CD4-positive, alpha-beta T cell (primary cell): ENCODE data around the gene RAB6A. TPM values are rescaled to one million over a fixed set of nuclear protein-coding genes. Genes with fewer than 3 reads are reported as not detected.
"Not testable (repeated sequence)": the region's sequence is repeated elsewhere in the genome, so short reads cannot be mapped to it uniquely, and the experiment has no call there.

Source experiments
- ATAC-seq: fragments of 200-7000 bp; cut with Tn5 transposase; one replicate; pipeline ENCODE4 v1.10.0; 2022; ENCODE audit warnings: mild to moderate bottlenecking; ENCODE audit not compliant: poor library complexity
- CTCF ChIA-PET: fragments of 350-600 bp; sonication (Branson Sonifier 250); formaldehyde crosslinking; loops from one replicate; lab custom pipeline; 2021; ENCODE audit warnings: antibody characterized with exemption, inconsistent platforms; lab: Charles Lee
- POLR2A ChIA-PET: fragments of 350-600 bp; sonication (Branson Sonifier 250); formaldehyde crosslinking; loops from one replicate; lab custom pipeline; 2021; ENCODE audit warnings: antibody characterized with exemption, inconsistent platforms; lab: Charles Lee
- DNase-seq, 14 experiments: peaks; one replicate each; pipeline ENCODE4 v3.0.0-alpha.2; 2013 to 2020; ENCODE audit warnings: mixed read lengths in 2 of 14
- H3K27ac ChIP-seq, 2 donors: one replicate each; pipeline versions ENCODE4 v1.5.1 to v1.7.0; 2013; ENCODE audit warnings: low read length in 2 of 2, low read depth in 1 of 2, mild to moderate bottlenecking in 1 of 2
- H3K27me3 ChIP-seq, 2 experiments: 1 replicate in 1 of 2; 2 replicates in 1 of 2; pipeline versions ENCODE4 v1.6.1 to v1.7.0; 2013; ENCODE audit warnings: low read length in 2 of 2, control low read depth in 1 of 2, mild to moderate bottlenecking in 1 of 2, moderate library complexity in 1 of 2; ENCODE audit not compliant: insufficient read depth in 2 of 2, control insufficient read depth in 1 of 2
- H3K36me3 ChIP-seq: one replicate; pipeline ENCODE4 v1.6.1; 2013; ENCODE audit warnings: low read length, control low read depth; ENCODE audit not compliant: insufficient read depth
- H3K4me1 ChIP-seq: one replicate; pipeline ENCODE4 v1.6.1; 2013; ENCODE audit warnings: low read length, control low read depth; ENCODE audit not compliant: insufficient read depth
- H3K4me3 ChIP-seq: one replicate; pipeline ENCODE4 v1.5.1; 2013; ENCODE audit warnings: mild to moderate bottlenecking, low read length, moderate library complexity
- H3K9me3 ChIP-seq, 2 experiments: 1 replicate in 1 of 2; 2 replicates in 1 of 2; pipeline versions ENCODE4 v1.6.1 to v1.7.0; 2013; ENCODE audit warnings: low read length in 2 of 2, mild to moderate bottlenecking in 2 of 2, control low read depth in 1 of 2, moderate library complexity in 1 of 2; ENCODE audit not compliant: control insufficient read depth in 1 of 2, insufficient read depth in 1 of 2
- H3K27ac Mint-ChIP-seq: one replicate; pipeline ENCODE4 v1.8.0; 2020; ENCODE audit warnings: mixed read lengths
- H3K27me3 Mint-ChIP-seq: one replicate; pipeline ENCODE4 v1.8.0; 2021; ENCODE audit warnings: mixed read lengths
- H3K36me3 Mint-ChIP-seq: one replicate; pipeline ENCODE4 v1.8.0; 2021; ENCODE audit warnings: low read depth, mixed read lengths
- H3K4me1 Mint-ChIP-seq: one replicate; pipeline ENCODE4 v1.8.0; 2021; ENCODE audit warnings: low read depth, mixed read lengths
- H3K4me3 Mint-ChIP-seq: one replicate; pipeline ENCODE4 v1.8.0; 2020; ENCODE audit warnings: mild to moderate bottlenecking, mixed read lengths
- H3K9me3 Mint-ChIP-seq: one replicate; pipeline ENCODE4 v1.8.0; 2020; ENCODE audit warnings: mixed read lengths
- intact Hi-C, 2 experiments: fragments of 100-400 bp; cut with DNase I in 1 of 2; cut with micrococcal nuclease in 1 of 2; formaldehyde crosslinking; loops; one replicate each; pipeline versions ENCODE4 v1.15.1 to v1.9.0; 2023 to 2025; cut with DNase I, micrococcal nuclease
- total RNA-seq, 174 experiments: library from RNA in 2 of 174; stranded (reverse) in 2 of 174; gene quantifications; one replicate each; pipeline ENCODE4 v1.2.3 and lab custom pipeline; 2021 to 2026
- TF ChIP-seq, protein P1 (sequence below): fragments of 200-600 bp; IDR thresholded peaks from one replicate; pipeline ENCODE4 v1.8.0; 2022; ENCODE audit warnings: antibody characterized with exemption, mild to moderate bottlenecking

Gene RAB6A
- total RNA-seq, 2 experiments from 2014 or later = 42.6 to 49.3 TPM

DNA sequence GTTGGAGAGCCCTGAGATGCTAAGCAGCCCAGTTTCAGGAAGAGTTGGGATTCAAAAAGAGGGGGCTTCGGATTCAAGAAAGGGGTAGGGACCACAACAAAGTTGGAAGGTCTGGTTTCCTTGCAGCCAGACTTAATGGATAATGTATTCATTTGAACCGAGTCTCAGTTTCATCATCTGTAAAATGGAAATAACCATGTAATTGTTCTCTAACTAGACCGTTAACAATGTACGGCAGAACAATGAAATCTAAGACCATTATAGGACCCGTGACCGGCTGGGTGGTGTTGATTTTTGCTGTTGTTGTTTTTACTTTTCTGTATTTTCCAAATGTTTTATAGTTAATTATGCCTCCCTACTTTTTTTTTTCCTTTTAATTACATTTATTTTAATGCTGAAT is 20.4 kb upstream of the RAB6A start:
- Mint-ChIP-seq H3K27me3 (no peaks in the 10 kb centered on the region), H3K36me3 (no peaks in the 10 kb centered on the region), H3K4me1 (peaks cover 14% of the 10 kb centered on the region), H3K4me3 (no peak overlapping the region), H3K27ac (peak overlapping the region; percentile 55), H3K9me3 (no peaks in the 10 kb centered on the region)
- no peak overlapping the region for H3K4me3 ChIP-seq
- no peaks in the 10 kb centered on the region for H3K9me3 ChIP-seq
- H3K36me3 ChIP-seq = no peaks in the 10 kb centered on the region
- CTCF ChIA-PET = no interaction called here
- intact Hi-C loops = loop anchor here in 1 of 2 experiments (10.0 kb wide), 1 partner anchor 613 kb away; the partner anchor contains the start of gene PGM2L1
- DNase-seq (no peak), ATAC-seq (no peak)
- peaks cover 13% of the 10 kb centered on the region for H3K4me1 ChIP-seq
- H3K27me3 ChIP-seq = no peaks in the 10 kb centered on the region
- TF ChIP-seq, protein P1, sequence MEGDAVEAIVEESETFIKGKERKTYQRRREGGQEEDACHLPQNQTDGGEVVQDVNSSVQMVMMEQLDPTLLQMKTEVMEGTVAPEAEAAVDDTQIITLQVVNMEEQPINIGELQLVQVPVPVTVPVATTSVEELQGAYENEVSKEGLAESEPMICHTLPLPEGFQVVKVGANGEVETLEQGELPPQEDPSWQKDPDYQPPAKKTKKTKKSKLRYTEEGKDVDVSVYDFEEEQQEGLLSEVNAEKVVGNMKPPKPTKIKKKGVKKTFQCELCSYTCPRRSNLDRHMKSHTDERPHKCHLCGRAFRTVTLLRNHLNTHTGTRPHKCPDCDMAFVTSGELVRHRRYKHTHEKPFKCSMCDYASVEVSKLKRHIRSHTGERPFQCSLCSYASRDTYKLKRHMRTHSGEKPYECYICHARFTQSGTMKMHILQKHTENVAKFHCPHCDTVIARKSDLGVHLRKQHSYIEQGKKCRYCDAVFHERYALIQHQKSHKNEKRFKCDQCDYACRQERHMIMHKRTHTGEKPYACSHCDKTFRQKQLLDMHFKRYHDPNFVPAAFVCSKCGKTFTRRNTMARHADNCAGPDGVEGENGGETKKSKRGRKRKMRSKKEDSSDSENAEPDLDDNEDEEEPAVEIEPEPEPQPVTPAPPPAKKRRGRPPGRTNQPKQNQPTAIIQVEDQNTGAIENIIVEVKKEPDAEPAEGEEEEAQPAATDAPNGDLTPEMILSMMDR = no peak
- POLR2A ChIA-PET = no interaction called here
- no peak overlapping the region for H3K27ac ChIP-seq

DNA sequence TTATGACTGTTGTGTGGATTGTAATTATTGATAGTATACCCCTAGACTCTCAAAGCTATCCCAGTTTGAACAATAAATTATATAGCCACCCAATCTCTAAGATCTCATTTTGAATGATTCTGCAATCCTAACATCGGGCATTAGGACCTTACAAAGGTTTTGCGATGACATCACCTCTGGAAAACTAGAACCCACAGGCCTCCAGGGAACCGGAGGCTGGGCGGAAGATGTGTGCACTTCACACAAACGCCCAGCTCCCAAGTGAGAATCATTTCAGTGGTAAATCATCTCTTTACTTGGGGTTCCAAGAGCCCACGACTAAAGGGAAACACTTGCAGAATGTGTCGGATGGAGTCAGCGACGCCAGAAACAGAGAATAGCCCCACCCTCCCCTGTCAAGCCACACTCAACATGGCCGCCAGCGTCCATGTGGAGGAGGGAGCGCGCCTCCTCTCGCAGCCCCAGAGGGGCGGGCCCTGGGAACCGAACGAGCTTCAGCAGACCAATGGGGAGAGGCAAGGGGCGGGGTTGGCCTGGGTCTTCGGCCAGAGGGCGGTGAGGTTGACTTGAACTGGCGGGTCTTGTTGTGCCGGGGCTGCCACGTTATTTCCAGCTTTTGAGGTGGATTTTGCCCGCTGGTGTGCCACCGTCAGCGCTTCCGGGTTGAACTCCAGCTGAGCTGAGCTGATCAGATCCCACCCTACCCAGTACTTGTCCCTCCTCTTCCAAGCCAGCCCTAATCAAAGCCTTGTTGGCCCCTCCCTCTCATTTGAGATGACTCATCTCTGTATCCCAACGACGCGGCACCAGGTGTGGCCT is 18.4 kb upstream of the RAB6A start:
- ATAC-seq (peak; percentile 95), DNase-seq (peak; percentile 95 to 99 (median 97))
- H3K4me1 ChIP-seq = peaks cover 13% of the 10 kb centered on the region
- no peaks in the 10 kb centered on the region for H3K9me3 ChIP-seq
- intact Hi-C loops = loop anchor here (1.0 to 5.0 kb wide), 6 partner anchors 8 to 968 kb away; partner anchors contain the start of genes RAB6A (in 2 of the 2), C2CD3 (in 1 of the 2), FAM168A (in 1 of the 2) and MRPL48 (in 1 of the 2)
- TF ChIP-seq, protein P1 = no peak
- Mint-ChIP-seq H3K4me1 (peaks cover 14% of the 10 kb centered on the region), H3K27ac (peak overlapping the region; percentile 99), H3K4me3 (peak overlapping the region; percentile 95), H3K27me3 (no peaks in the 10 kb centered on the region), H3K36me3 (no peaks in the 10 kb centered on the region), H3K9me3 (no peaks in the 10 kb centered on the region)
- peak overlapping the region; percentile 78 for H3K4me3 ChIP-seq
- H3K27ac ChIP-seq = peak overlapping the region; percentile 95 to 99
- CTCF ChIA-PET = interaction anchor here (0.9 to 2.8 kb wide), 4 partner anchors 18 to 637 kb away, joined by 3 to 35 read pairs (median 3); partner anchors contain the start of genes FCHSD2 and RAB6A
- POLR2A ChIA-PET = interaction anchor here (0.6 to 3.0 kb wide), 18 partner anchors 9 to 1667 kb away, joined by 3 to 236 read pairs (median 5); partner anchors contain the start of genes ANAPC15, C2CD3, CLPB and COA4
- H3K36me3 ChIP-seq = no peaks in the 10 kb centered on the region
- H3K27me3 ChIP-seq = no peaks in the 10 kb centered on the region

DNA sequence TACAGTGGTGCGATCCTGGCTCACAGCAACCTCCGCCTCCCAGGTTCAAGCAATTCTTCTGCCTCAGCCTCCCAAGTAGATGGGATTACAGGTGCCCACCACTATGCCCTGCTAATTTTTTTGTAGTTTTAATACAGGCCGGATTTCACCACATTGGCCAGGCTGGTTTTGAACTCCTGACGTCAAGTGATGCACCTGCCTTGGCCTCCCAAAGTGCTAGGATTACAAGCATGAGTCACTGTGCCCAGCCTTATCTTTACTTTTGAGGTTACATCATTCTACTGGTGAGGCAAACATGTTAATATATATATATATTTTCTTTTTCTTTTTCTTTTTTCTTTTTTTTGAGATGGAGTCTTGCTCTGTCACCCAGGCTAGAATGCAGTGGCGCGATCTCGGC is 9.9 kb upstream of the RAB6A start:
- H3K27ac ChIP-seq, H3K9me3 ChIP-seq, ATAC-seq, H3K27me3 ChIP-seq, H3K4me3 Mint-ChIP-seq, H3K4me1 ChIP-seq, CTCF ChIA-PET, H3K9me3 Mint-ChIP-seq, POLR2A ChIA-PET, intact Hi-C loops, H3K4me1 Mint-ChIP-seq, H3K36me3 ChIP-seq, DNase-seq, H3K36me3 Mint-ChIP-seq, H3K4me3 ChIP-seq, H3K27ac Mint-ChIP-seq: not testable (repeated sequence)
- peaks cover 11% of the 10 kb centered on the region for H3K27me3 Mint-ChIP-seq
